Measurements from ENCODE around the gene ST7.

ST7 gene

GRCh38 chr7:117154721-117155120 is 201.4 kb downstream of the ST7 start:
- H3K27ac ChIP-seq = no peak overlapping the region
- no peak for TF ChIP-seq ZFX (IDR thresholded peaks at IDR 0.05; ENCODE audit: borderline replicate concordance)
- no peak for TF ChIP-seq CTCF (IDR thresholded peaks at IDR 0.05)

- H3K27ac ChIP-seq = no peak overlapping the region
- TF ChIP-seq ZFX (IDR thresholded peaks at IDR 0.05; ENCODE audit: borderline replicate concordance) (no peak), CTCF (IDR thresholded peaks at IDR 0.05) (no peak)
Observed at GRCh38 chr7:117155694-117156093, 202.4 kb downstream of the ST7 start.

DNA sequence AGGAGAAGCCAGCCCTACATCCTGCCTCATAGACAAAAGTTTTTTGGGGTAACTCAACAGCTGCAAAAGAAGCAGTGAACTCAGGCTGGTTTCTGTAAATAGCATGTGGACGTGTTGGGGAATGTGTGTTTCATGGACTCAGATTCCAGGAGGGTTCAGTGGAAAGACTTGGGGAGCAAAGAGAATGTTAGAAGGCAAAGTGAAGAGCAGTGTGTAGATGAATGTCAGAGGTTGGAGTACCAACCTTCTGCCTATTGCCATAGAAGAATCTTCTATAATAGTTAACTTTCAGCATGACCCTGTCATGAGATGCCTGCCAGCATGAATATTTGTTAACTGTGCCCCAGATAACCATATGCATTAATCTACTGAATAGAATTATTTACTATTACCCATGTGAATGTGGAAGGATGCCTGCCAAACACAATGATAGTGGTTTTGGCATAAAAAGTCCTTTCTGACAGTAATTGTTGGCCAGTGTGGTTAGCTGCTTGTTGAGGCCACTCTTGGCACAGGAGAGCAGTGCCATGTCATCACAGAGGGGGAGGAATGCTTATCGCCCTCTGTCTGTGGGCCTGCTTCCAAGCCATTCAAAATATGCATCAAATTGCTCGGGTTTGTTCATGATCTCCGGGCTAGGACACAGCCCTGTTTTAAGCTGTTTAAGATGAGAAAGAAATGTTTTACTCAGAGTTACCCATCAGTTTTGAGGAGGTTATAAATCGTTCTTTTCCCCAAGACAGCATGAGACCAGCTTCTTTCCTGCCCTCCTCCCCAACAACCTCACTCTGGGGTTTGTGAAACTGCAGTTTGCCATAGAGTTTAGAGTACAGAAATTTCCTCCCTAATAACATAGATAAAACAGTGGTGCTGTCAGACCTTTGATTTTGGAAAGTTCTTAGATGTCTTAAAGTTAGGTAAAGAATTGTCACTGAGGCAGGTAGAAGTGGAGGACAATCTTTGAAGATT is 204.2 kb downstream of the ST7 start:
- no peak overlapping the region for H3K27ac ChIP-seq
- TF ChIP-seq CTCF (IDR thresholded peaks at IDR 0.05) (peak; percentile 53), ZFX (IDR thresholded peaks at IDR 0.05; ENCODE audit: borderline replicate concordance) (no peak)

- TF ChIP-seq ZFX (IDR thresholded peaks at IDR 0.05; ENCODE audit: borderline replicate concordance) (no peak), CTCF (IDR thresholded peaks at IDR 0.05) (no peak)
- H3K27ac ChIP-seq = no peak overlapping the region
Observed at GRCh38 chr7:117158941-117159697, 205.8 kb downstream of the ST7 start.

- H3K27ac ChIP-seq = no peak overlapping the region
- TF ChIP-seq ZFX (IDR thresholded peaks at IDR 0.05; ENCODE audit: borderline replicate concordance) = no peak
- TF ChIP-seq CTCF (IDR thresholded peaks at IDR 0.05) = no peak
Observed at GRCh38 chr7:117163101-117163500, 209.8 kb downstream of the ST7 start.

DNA sequence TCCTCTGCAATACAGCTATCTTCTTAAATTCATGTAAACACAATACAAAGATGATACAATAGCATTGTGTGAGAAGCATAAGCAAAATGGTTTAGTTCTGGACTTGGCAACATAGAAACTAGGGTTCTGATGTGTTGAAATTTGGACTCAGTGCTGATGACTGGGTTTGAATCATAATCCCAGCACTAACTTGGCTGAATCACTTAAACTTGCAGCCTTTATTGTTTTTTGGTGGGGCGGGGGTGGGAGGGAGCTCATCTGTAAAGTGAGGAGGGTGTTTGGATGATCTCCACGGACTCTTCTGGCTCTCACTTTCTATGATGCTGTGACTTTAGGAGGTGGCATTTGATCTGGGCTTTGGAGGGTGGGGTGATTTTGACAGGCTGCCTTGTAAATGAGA is 211.3 kb downstream of the ST7 start:
- no peak overlapping the region for H3K27ac ChIP-seq
- no peak for TF ChIP-seq CTCF (IDR thresholded peaks at IDR 0.05)
- TF ChIP-seq ZFX (IDR thresholded peaks at IDR 0.05; ENCODE audit: borderline replicate concordance) = no peak

- TF ChIP-seq CTCF (IDR thresholded peaks at IDR 0.05) (no peak), ZFX (IDR thresholded peaks at IDR 0.05; ENCODE audit: borderline replicate concordance) (no peak)
- H3K27ac ChIP-seq = no peak overlapping the region
Observed at GRCh38 chr7:117165656-117166055, 212.4 kb downstream of the ST7 start.

Measured in 22Rv1 (cell line).